Measurements from ENCODE around the gene LCE1F. TPM values are rescaled to one million over a fixed set of nuclear protein-coding genes. Genes with fewer than 3 reads are reported as not detected.

The LCE1F gene
- total RNA-seq, 1 donor from 2014 or later: not detected

DNA sequence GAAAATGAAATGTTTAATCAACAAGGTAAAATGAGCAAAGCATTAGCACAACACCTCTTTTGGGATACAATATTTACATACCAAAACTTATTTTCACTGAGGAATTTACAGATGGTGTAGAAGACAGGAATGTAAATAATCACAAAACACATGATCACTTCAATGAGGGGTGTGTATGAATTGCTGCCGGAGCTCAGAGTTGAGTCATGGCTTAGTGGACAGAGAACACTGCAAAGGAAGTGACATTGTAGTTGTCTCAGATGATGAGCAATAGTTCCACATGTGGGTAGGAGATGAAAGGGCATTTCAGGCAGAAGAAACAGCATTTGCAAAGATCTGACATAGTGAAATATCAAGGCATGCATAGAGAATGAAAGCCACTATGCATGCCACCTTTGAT lies 22.7 kb upstream of the LCE1F start:
- TF ChIP-seq, protein P1, sequence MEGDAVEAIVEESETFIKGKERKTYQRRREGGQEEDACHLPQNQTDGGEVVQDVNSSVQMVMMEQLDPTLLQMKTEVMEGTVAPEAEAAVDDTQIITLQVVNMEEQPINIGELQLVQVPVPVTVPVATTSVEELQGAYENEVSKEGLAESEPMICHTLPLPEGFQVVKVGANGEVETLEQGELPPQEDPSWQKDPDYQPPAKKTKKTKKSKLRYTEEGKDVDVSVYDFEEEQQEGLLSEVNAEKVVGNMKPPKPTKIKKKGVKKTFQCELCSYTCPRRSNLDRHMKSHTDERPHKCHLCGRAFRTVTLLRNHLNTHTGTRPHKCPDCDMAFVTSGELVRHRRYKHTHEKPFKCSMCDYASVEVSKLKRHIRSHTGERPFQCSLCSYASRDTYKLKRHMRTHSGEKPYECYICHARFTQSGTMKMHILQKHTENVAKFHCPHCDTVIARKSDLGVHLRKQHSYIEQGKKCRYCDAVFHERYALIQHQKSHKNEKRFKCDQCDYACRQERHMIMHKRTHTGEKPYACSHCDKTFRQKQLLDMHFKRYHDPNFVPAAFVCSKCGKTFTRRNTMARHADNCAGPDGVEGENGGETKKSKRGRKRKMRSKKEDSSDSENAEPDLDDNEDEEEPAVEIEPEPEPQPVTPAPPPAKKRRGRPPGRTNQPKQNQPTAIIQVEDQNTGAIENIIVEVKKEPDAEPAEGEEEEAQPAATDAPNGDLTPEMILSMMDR (IDR thresholded peaks at IDR 0.05): no peak
- no peak for DNase-seq
- Histone ChIP-seq H3K36me3 (no peaks in the 10 kb centered on the region), H3K4me3 (no peak overlapping the region), H3K27me3 (ENCODE audit: low read depth) (peaks cover 8% of the 10 kb centered on the region), H3K9me3 (no peaks in the 10 kb centered on the region), H3K4me1 (no peaks in the 10 kb centered on the region), H3K27ac (no peak overlapping the region)
- intact Hi-C loops (cut with DNase I): no loop called here
- ATAC-seq: peak in 1 of 2 donors; percentile 65

DNA sequence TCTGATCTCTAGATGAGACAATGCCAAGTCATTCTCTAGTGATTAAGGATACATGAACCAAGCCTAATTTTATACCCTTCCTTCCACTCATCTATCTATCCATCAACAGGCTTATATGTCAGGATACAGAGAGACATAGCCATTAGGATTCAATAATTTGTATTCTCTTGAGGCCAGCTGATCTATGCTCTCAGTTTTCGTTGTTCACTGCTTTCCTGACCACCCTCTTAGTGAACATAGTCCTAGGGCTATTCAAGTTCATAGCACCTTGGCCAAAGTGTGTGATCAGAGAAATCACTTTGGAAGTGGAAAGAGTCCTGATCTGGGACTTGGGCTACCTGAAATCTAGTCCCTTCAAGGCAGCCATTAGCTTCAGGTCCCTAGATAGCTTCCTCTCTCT lies 21.4 kb upstream of the LCE1F start:
- DNase-seq (no peak), ATAC-seq (no peak)
- Histone ChIP-seq H3K4me3 (no peak overlapping the region), H3K27ac (no peak overlapping the region), H3K9me3 (no peaks in the 10 kb centered on the region), H3K27me3 (ENCODE audit: low read depth) (peaks cover 8% of the 10 kb centered on the region), H3K36me3 (no peaks in the 10 kb centered on the region), H3K4me1 (no peaks in the 10 kb centered on the region)
- intact Hi-C loops (cut with DNase I): no loop called here
- TF ChIP-seq, protein P1 (IDR thresholded peaks at IDR 0.05): no peak

DNA sequence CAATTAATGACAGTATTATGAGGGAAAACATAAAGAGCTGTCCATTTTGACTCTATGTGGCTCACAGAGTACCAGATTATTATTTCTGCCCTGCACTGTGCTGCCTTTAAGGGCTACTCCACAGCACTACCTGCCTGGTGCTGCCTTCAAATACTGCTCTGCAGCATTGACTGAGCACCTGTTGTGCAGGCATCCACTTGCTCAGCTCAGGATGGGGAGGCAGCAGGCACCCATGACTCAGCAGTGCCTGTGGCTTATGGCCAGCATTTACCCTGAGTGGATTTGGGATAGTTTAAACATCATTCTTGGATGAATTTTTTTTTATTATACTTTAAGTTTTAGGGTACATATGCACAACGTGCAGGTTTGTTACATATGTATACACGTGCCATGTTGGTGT lies 18.1 kb upstream of the LCE1F start:
- TF ChIP-seq, protein P1 (IDR thresholded peaks at IDR 0.05): no peak
- Histone ChIP-seq H3K36me3 (no peaks in the 10 kb centered on the region), H3K4me1 (no peaks in the 10 kb centered on the region), H3K27ac (no peak overlapping the region), H3K27me3 (ENCODE audit: low read depth) (peaks cover 8% of the 10 kb centered on the region), H3K9me3 (no peaks in the 10 kb centered on the region), H3K4me3 (no peak overlapping the region)
- ATAC-seq: no peak
- no peak for DNase-seq
- intact Hi-C loops (cut with DNase I): no loop called here

DNA sequence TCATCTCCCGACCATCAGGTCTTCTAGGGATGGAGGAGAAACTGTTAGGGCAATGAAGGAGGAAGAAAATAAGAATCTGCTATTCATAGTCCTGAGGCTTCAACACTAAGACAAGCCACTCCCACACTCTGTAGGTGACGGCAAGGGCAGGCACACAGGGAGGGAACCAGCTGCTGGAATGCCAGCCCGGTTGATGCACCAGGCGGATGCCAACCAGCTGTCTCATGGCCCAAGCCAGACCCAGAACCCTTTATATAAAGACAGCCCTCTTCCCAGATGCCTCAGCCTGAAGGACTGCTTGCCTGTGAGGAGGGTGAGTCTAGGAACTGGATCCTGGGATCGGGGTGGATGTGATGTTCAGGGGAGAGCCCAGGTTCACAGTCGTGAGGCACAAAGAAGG lies 17.2 kb upstream of the LCE1F start, which contains the start of gene KPRP:
Gene KPRP (plus strand): TSS at position 279 of the 400 bp plus-strand sequence. CDS start 1,564 bp downstream, outside the sequence.
- no peaks in the 10 kb centered on the region for H3K4me1 ChIP-seq
- no peak within 1 kb of the TSS for H3K4me3 ChIP-seq
- TF ChIP-seq, protein P1 (IDR thresholded peaks at IDR 0.05): no peak
- no peaks in the 10 kb centered on the region for H3K36me3 ChIP-seq
- ATAC-seq (no peak), DNase-seq (no peak)
- H3K27me3 ChIP-seq (ENCODE audit: low read depth): peaks cover 8% of the 10 kb centered on the region
- no peaks in the 10 kb centered on the region for H3K9me3 ChIP-seq
- no peak within 1 kb of the TSS for H3K27ac ChIP-seq
- intact Hi-C loops (cut with DNase I): no loop called here

DNA sequence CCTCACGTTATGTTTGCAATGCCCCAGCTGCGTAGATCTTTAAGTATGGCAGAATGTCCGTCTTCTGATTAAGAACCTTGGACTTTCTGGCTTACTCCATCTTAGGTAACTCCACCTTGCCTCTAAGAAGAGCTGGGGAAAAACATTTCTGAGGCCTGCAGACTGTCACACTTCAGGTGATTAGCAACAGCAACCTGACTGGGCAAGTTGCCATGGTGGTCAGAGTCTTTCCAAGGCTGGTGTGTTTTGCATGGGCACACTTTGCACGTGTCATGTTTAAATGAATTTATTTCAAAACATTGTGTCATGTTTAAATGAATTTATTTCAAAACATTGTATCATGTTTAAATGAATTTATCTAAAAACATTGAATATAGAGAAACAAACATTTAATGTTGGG lies 16.3 kb upstream of the LCE1F start:
- H3K36me3 ChIP-seq: no peaks in the 10 kb centered on the region
- DNase-seq: no peak
- H3K4me1 ChIP-seq: no peaks in the 10 kb centered on the region
- intact Hi-C loops (cut with DNase I): no loop called here
- no peak overlapping the region for H3K27ac ChIP-seq
- no peak for ATAC-seq
- H3K4me3 ChIP-seq: no peak overlapping the region
- H3K9me3 ChIP-seq: no peaks in the 10 kb centered on the region
- peaks cover 8% of the 10 kb centered on the region for H3K27me3 ChIP-seq (ENCODE audit: low read depth)
- TF ChIP-seq, protein P1 (IDR thresholded peaks at IDR 0.05): no peak
